GM23338 (cell line): ENCODE results near the gene TMEM178B. TPM values are rescaled to one million over a fixed set of nuclear protein-coding genes. Genes with fewer than 3 reads are reported as not detected.

Experiments used
- ATAC-seq: fragments of 200-7000 bp; cut with Tn5 transposase; 3 replicates; pipeline ENCODE4 v1.9.1; 2020
- DNase-seq: peaks from one replicate; pipeline ENCODE4 v3.0.0-alpha.2; 2015; ENCODE audit warnings: low spot score
- H2AFZ ChIP-seq: fragments of 200-600 bp; sonication (generic); 2 replicates; pipeline ENCODE4 v1.8.0; 2016; ENCODE audit warnings: antibody characterized with exemption, mild to moderate bottlenecking, moderate library complexity
- H3F3A ChIP-seq: fragments of 200-600 bp; sonication (generic); replicated peaks from 2 replicates; pipeline ENCODE4 v1.8.0; 2017; ENCODE audit warnings: antibody characterized with exemption, mixed run types, low read depth
- H3K27ac ChIP-seq: fragments of 200-600 bp; sonication (generic); 2 replicates; pipeline ENCODE4 v1.6.1; 2016; ENCODE audit warnings: low read depth
- H3K27me3 ChIP-seq: fragments of 200-600 bp; sonication (generic); 2 replicates; pipeline ENCODE4 v1.8.0; 2016; ENCODE audit warnings: mild to moderate bottlenecking, mixed run types, moderate library complexity; ENCODE audit not compliant: insufficient read depth
- H3K36me3 ChIP-seq: fragments of 200-600 bp; sonication (generic); 2 replicates; pipeline ENCODE4 v1.8.0; 2016; ENCODE audit warnings: mild to moderate bottlenecking; ENCODE audit not compliant: insufficient read depth
- H3K4me1 ChIP-seq: fragments of 200-600 bp; sonication (generic); 2 replicates; pipeline ENCODE4 v1.8.0; 2016; ENCODE audit warnings: mild to moderate bottlenecking, moderate library complexity; ENCODE audit not compliant: insufficient read depth
- H3K4me2 ChIP-seq: fragments of 200-600 bp; sonication (generic); 2 replicates; pipeline ENCODE4 v1.7.1; 2017; ENCODE audit warnings: mixed run types
- H3K4me3 ChIP-seq: fragments of 200-600 bp; sonication (generic); 2 replicates; pipeline ENCODE4 v1.6.1; 2016; ENCODE audit warnings: mixed run types
- H3K79me2 ChIP-seq: fragments of 200-600 bp; sonication (generic); replicated peaks from 2 replicates; pipeline ENCODE4 v1.8.0; 2017; ENCODE audit warnings: mild to moderate bottlenecking; ENCODE audit not compliant: insufficient read depth
- H3K9me2 ChIP-seq: fragments of 200-600 bp; sonication (generic); 2 replicates; pipeline ENCODE4 v1.8.0; 2017; ENCODE audit not compliant: insufficient read depth
- H4K20me1 ChIP-seq: fragments of 200-600 bp; sonication (generic); replicated peaks from 2 replicates; pipeline ENCODE4 v1.8.0; 2017; ENCODE audit warnings: mild to moderate bottlenecking; ENCODE audit not compliant: insufficient read depth
- H3K27ac Mint-ChIP-seq: 2 replicates; pipeline ENCODE4 v1.8.0; 2020; ENCODE audit warnings: inconsistent platforms, mild to moderate bottlenecking, moderate library complexity, mixed read lengths
- H3K27me3 Mint-ChIP-seq: 3 replicates; pipeline ENCODE4 v1.8.0; 2022; ENCODE audit warnings: low read depth, mild to moderate bottlenecking, moderate library complexity, mixed read lengths, inconsistent platforms; ENCODE audit not compliant: insufficient read depth, poor library complexity
- H3K36me3 Mint-ChIP-seq: 3 replicates; pipeline ENCODE4 v1.8.0; 2021; ENCODE audit warnings: low read depth, mild to moderate bottlenecking, inconsistent platforms, moderate library complexity, mixed read lengths
- H3K4me1 Mint-ChIP-seq: 3 replicates; pipeline ENCODE4 v1.8.0; 2020; ENCODE audit warnings: mild to moderate bottlenecking, inconsistent platforms, mixed read lengths
- H3K4me3 Mint-ChIP-seq: 3 replicates; pipeline ENCODE4 v1.8.0; 2021; ENCODE audit warnings: moderate library complexity, mild to moderate bottlenecking, inconsistent platforms, mixed read lengths
- H3K9me3 Mint-ChIP-seq: 3 replicates; pipeline ENCODE4 v1.8.0; 2020; ENCODE audit warnings: moderate library complexity, mild to moderate bottlenecking, inconsistent platforms, mixed read lengths
- CREB1 ChIP-seq: fragments of 250-450 bp; sonication (Bioruptor Pico); IDR thresholded peaks from 2 replicates; pipeline ENCODE4 v1.5.0; 2020; ENCODE audit warnings: low read depth, mild to moderate bottlenecking, moderate library complexity
- JUNB ChIP-seq: IDR thresholded peaks from one replicate; pipeline ENCODE4 v1.6.1; 2016; ENCODE audit warnings: antibody characterized with exemption; ENCODE audit not compliant: unreplicated experiment
- NANOG ChIP-seq: IDR thresholded peaks from 2 replicates; pipeline ENCODE4 v1.6.1; 2016; ENCODE audit warnings: antibody characterized with exemption, borderline replicate concordance
- POLR2AphosphoS5 ChIP-seq: IDR thresholded peaks from 2 replicates; pipeline ENCODE4 v1.6.1; 2016; ENCODE audit warnings: antibody characterized with exemption, low read depth
- STAT1 ChIP-seq: IDR thresholded peaks from one replicate; pipeline ENCODE4 v1.6.1; 2016; ENCODE audit warnings: antibody characterized with exemption; ENCODE audit not compliant: unreplicated experiment
- ZNF114 ChIP-seq: fragments of 250-450 bp; sonication (Bioruptor Pico); IDR thresholded peaks from 2 replicates; pipeline ENCODE4 v1.5.0; 2020; ENCODE audit warnings: mild to moderate bottlenecking, moderate library complexity
- ZNF331 ChIP-seq: fragments of 250-450 bp; sonication (Bioruptor Pico); IDR thresholded peaks from 2 replicates; pipeline ENCODE4 v1.5.0; 2020; ENCODE audit warnings: low read depth, mild to moderate bottlenecking, moderate library complexity
- polyA plus RNA-seq: library from polyadenylated mRNA; unstranded; fragments of >200 nt; fragmentation: Nextera tagmentation; extraction: Ambion mirVana; gene quantifications from 2 replicates; pipeline ENCODE4 v1.2.1, GENCODE V29; 2016
- total RNA-seq: library from RNA; depleted of rRNA; stranded (reverse); fragments of >200 nt; shearing (Covaris generic); gene quantifications from 2 replicates; pipeline ENCODE4 v1.2.3, GENCODE V29; 2014
- TF ChIP-seq, protein P1 (sequence below): IDR thresholded peaks from one replicate; pipeline ENCODE4 v1.6.1; 2018; ENCODE audit warnings: antibody characterized with exemption; ENCODE audit not compliant: unreplicated experiment
- TF ChIP-seq, protein P2 (sequence below), 2 experiments: fragments of 200-600 bp in 1 of 2; sonication (generic) in 1 of 2; conservative IDR thresholded peaks; 2 replicates each; pipeline versions ENCODE4 v1.5.1 to v1.6.1; 2016 to 2017; ENCODE audit warnings: antibody characterized with exemption in 2 of 2, low read depth in 2 of 2, mild to moderate bottlenecking in 2 of 2, moderate library complexity in 1 of 2
- TF ChIP-seq, protein P3 (sequence below): IDR thresholded peaks from 2 replicates; pipeline ENCODE4 v1.6.1; 2016; ENCODE audit warnings: antibody characterized with exemption

TMEM178B gene
- total and polyA plus RNA-seq, 2 experiments from 2014 or later, result 4.9 to 15.6 TPM

DNA sequence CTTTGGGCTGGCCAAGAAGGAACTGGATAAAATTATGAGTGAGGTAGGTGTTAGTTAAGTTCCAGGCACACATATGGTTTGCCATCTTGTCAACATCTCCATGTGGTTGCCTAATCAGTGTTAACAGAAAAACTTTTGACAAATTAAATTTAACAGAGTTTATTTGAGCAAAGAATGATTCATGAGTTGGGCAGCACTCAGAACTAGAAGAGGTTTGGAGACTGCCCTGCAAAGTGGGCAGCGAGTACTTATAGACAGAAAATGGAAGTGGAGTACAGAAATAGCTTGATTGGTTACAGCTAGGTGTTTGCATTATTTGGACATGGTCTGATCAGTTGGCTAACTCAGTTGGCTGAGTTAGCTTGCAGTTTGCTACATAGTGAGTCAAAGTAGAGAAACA, 439.9 kb downstream of the TMEM178B start:
- Mint-ChIP-seq H3K27ac (no peak overlapping the region), H3K36me3 (peaks cover 38% of the 10 kb centered on the region), H3K27me3 (peaks cover 16% of the 10 kb centered on the region), H3K4me3 (no peak overlapping the region), H3K9me3 (peaks cover 25% of the 10 kb centered on the region), H3K4me1 (peaks cover 17% of the 10 kb centered on the region)
- TF ChIP-seq POLR2AphosphoS5 (no peak), CREB1 (no peak), ZNF331 (CRISPR knock-in tag) (no peak), STAT1 (no peak), NANOG (no peak), ZNF114 (CRISPR knock-in tag) (no peak), JUNB (no peak)
- TF ChIP-seq, protein P1, sequence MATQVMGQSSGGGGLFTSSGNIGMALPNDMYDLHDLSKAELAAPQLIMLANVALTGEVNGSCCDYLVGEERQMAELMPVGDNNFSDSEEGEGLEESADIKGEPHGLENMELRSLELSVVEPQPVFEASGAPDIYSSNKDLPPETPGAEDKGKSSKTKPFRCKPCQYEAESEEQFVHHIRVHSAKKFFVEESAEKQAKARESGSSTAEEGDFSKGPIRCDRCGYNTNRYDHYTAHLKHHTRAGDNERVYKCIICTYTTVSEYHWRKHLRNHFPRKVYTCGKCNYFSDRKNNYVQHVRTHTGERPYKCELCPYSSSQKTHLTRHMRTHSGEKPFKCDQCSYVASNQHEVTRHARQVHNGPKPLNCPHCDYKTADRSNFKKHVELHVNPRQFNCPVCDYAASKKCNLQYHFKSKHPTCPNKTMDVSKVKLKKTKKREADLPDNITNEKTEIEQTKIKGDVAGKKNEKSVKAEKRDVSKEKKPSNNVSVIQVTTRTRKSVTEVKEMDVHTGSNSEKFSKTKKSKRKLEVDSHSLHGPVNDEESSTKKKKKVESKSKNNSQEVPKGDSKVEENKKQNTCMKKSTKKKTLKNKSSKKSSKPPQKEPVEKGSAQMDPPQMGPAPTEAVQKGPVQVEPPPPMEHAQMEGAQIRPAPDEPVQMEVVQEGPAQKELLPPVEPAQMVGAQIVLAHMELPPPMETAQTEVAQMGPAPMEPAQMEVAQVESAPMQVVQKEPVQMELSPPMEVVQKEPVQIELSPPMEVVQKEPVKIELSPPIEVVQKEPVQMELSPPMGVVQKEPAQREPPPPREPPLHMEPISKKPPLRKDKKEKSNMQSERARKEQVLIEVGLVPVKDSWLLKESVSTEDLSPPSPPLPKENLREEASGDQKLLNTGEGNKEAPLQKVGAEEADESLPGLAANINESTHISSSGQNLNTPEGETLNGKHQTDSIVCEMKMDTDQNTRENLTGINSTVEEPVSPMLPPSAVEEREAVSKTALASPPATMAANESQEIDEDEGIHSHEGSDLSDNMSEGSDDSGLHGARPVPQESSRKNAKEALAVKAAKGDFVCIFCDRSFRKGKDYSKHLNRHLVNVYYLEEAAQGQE, result no peak
- Histone ChIP-seq H3K79me2 (no peaks in the 10 kb centered on the region), H3F3A (0 out of 2 replicates have a peak, but pooled peaks cover 4% of the 10 kb centered on the region), H3K4me3 (no peak overlapping the region), H3K4me2 (no peak overlapping the region), H2AFZ (no peak overlapping the region), H3K27me3 (peaks cover 12% of the 10 kb centered on the region), H3K36me3 (peaks cover 9% of the 10 kb centered on the region; the same call in 1 of the 2 replicates), H4K20me1 (no peaks in the 10 kb centered on the region), H3K27ac (no peak overlapping the region), H3K4me1 (peaks cover 16% of the 10 kb centered on the region), H3K9me2 (peaks cover 17% of the 10 kb centered on the region; the same call in 1 of the 2 replicates)
- DNase-seq (no peak), ATAC-seq (no peak)

DNA sequence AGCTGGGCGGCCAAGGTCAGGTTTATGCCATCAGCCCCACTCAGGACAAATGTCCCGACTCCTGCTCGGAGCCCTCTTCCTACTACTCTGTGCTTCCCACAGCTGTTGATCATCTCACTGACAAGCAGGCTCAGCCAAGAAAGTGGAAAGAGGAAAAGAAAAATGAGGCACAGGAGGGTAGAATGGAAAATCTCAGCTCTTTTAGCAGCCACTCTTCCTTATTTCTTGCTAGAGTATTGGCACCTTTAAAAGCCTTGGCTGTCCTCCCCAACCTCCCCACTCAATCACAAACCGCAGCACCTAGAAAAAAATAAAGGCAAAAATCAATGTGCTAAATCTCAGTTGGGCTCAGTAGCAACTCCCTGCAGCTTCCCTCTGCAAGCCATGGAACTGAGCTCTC, 442.1 kb downstream of the TMEM178B start:
- no peaks in the 10 kb centered on the region for H4K20me1 ChIP-seq
- peaks cover 5% of the 10 kb centered on the region; the same call in 1 of the 2 replicates for H3K36me3 ChIP-seq
- no peaks in the 10 kb centered on the region for H3F3A ChIP-seq
- Mint-ChIP-seq H3K27me3 (peaks cover 13% of the 10 kb centered on the region), H3K27ac (no peak overlapping the region), H3K36me3 (peaks cover 45% of the 10 kb centered on the region), H3K4me3 (no peak overlapping the region), H3K4me1 (peaks cover 11% of the 10 kb centered on the region), H3K9me3 (peaks cover 22% of the 10 kb centered on the region)
- no peak overlapping the region for H3K27ac ChIP-seq
- no peak for ATAC-seq
- H2AFZ ChIP-seq, result no peak overlapping the region
- peaks cover 12% of the 10 kb centered on the region for H3K4me1 ChIP-seq
- H3K4me2 ChIP-seq, result no peak overlapping the region
- no peak overlapping the region for H3K4me3 ChIP-seq
- peaks cover 12% of the 10 kb centered on the region; the same call in 1 of the 2 replicates for H3K9me2 ChIP-seq
- no peaks in the 10 kb centered on the region for H3K79me2 ChIP-seq
- DNase-seq, result no peak
- peaks cover 12% of the 10 kb centered on the region for H3K27me3 ChIP-seq
- TF ChIP-seq, protein P2, sequence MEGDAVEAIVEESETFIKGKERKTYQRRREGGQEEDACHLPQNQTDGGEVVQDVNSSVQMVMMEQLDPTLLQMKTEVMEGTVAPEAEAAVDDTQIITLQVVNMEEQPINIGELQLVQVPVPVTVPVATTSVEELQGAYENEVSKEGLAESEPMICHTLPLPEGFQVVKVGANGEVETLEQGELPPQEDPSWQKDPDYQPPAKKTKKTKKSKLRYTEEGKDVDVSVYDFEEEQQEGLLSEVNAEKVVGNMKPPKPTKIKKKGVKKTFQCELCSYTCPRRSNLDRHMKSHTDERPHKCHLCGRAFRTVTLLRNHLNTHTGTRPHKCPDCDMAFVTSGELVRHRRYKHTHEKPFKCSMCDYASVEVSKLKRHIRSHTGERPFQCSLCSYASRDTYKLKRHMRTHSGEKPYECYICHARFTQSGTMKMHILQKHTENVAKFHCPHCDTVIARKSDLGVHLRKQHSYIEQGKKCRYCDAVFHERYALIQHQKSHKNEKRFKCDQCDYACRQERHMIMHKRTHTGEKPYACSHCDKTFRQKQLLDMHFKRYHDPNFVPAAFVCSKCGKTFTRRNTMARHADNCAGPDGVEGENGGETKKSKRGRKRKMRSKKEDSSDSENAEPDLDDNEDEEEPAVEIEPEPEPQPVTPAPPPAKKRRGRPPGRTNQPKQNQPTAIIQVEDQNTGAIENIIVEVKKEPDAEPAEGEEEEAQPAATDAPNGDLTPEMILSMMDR (conservative IDR thresholded peaks at IDR 0.05; ENCODE audit: low read depth in 2 of 2), result no peak
- no peak for TF ChIP-seq ZNF331 (CRISPR knock-in tag)
- TF ChIP-seq, protein P3, sequence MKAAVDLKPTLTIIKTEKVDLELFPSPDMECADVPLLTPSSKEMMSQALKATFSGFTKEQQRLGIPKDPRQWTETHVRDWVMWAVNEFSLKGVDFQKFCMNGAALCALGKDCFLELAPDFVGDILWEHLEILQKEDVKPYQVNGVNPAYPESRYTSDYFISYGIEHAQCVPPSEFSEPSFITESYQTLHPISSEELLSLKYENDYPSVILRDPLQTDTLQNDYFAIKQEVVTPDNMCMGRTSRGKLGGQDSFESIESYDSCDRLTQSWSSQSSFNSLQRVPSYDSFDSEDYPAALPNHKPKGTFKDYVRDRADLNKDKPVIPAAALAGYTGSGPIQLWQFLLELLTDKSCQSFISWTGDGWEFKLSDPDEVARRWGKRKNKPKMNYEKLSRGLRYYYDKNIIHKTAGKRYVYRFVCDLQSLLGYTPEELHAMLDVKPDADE, result no peak
- no peak for TF ChIP-seq STAT1
